Measurements from ENCODE around the gene ADGRG6.

- no peak for TF ChIP-seq CTCF (IDR thresholded peaks at IDR 0.05)
- TF ChIP-seq POLR2A (IDR thresholded peaks at IDR 0.05): no peak
Observed at GRCh38 chr6:142328070-142328469, 26.3 kb downstream of the ADGRG6 start.

Measured in body of pancreas (tissue), 4 donors.